HepG2 (cell line): ENCODE data around the gene LNPK. TPM values are rescaled to one million over a fixed set of nuclear protein-coding genes. Genes with fewer than 3 reads are reported as not detected.

Source experiments
- ATAC-seq: fragments of 200-7000 bp; cut with Tn5 transposase; 3 replicates; pipeline ENCODE4 v1.9.1; 2020; ENCODE audit warnings: mild to moderate bottlenecking, moderate library complexity
- BruUV-seq: library from RNA; stranded (reverse); fragments of 400-500 nt; replicated peaks from 2 replicates; lab custom pipeline; 2021; lab: Mats Ljungman, UMichigan
- CTCF ChIA-PET: fragments of 300-600 bp; formaldehyde crosslinking; extraction: SDS; loops from one replicate; lab custom pipeline; 2021; ENCODE audit warnings: low total read pairs, inconsistent platforms, low intra/inter-chr PET ratio; lab: Yijun Ruan, JAX
- POLR2A ChIA-PET: fragments of 350-600 bp; sonication (Branson Sonifier 250); formaldehyde crosslinking; loops from one replicate; lab custom pipeline; 2020; ENCODE audit warnings: antibody characterized with exemption, inconsistent platforms; lab: Yijun Ruan, JAX
- DNase-seq: peaks from one replicate; pipeline ENCODE4 v3.0.0-alpha.2; 2015; ENCODE audit warnings: low spot score
- FAIRE-seq: peaks from 3 replicates; lab custom pipeline; 2011; peaks lifted over from hg19 to GRCh38; lab: Jason Lieb, UNC
- H2AFZ ChIP-seq: one replicate; pipeline ENCODE4 v1.6.1; 2011; ENCODE audit warnings: low read length, inconsistent platforms
- H3K27ac ChIP-seq: fragments of 300-600 bp; 3 replicates; pipeline ENCODE4 v1.8.0; 2011; ENCODE audit warnings: mixed run types, mild to moderate bottlenecking, mixed read lengths, low read length, inconsistent platforms; ENCODE audit not compliant: insufficient read depth; ENCODE audit errors: extremely low read length
- H3K27me3 ChIP-seq, 2 experiments: fragments of 200-600 bp in 1 of 2; 2 replicates in 1 of 2; 3 replicates in 1 of 2; pipeline versions ENCODE4 v1.6.0 to v1.8.0; 2011; ENCODE audit warnings: low read length in 2 of 2, mild to moderate bottlenecking in 2 of 2, moderate library complexity in 2 of 2, inconsistent platforms in 1 of 2; ENCODE audit not compliant: insufficient read depth in 2 of 2, control insufficient read depth in 1 of 2
- H3K36me3 ChIP-seq, 2 experiments: fragments of 200-600 bp in 1 of 2; replicated peaks in 1 of 2; 2 replicates in 1 of 2; 3 replicates in 1 of 2; pipeline versions ENCODE4 v1.5.1 to v1.8.0; 2011; ENCODE audit warnings: low read length in 2 of 2, inconsistent platforms in 1 of 2; ENCODE audit not compliant: insufficient read depth in 2 of 2, control insufficient read depth in 1 of 2
- H3K4me1 ChIP-seq: 2 replicates; pipeline ENCODE4 v1.5.1; 2012; ENCODE audit warnings: low read length, inconsistent platforms; ENCODE audit not compliant: insufficient read depth
- H3K4me2 ChIP-seq: 2 replicates; pipeline ENCODE4 v1.6.0; 2011; ENCODE audit warnings: low read depth, low read length, inconsistent platforms
- H3K4me3 ChIP-seq, 3 experiments: fragments of 200-600 bp in 1 of 3; sonication (generic), shearing (Covaris generic) in 1 of 3; replicated peaks in 1 of 3; 2 replicates each; pipeline ENCODE4 v1.5.1; 2011 to 2016; ENCODE audit warnings: low read length in 3 of 3, inconsistent platforms in 2 of 3, low read depth in 2 of 3, mild to moderate bottlenecking in 2 of 3, control low read depth in 1 of 3, mixed read lengths in 1 of 3; ENCODE audit not compliant: insufficient read depth in 1 of 3
- H3K79me2 ChIP-seq: one replicate; pipeline ENCODE4 v1.6.1; 2011; ENCODE audit warnings: low read length, inconsistent platforms; ENCODE audit not compliant: insufficient read depth
- H3K9ac ChIP-seq: 2 replicates; pipeline ENCODE4 v1.6.0; 2011; ENCODE audit warnings: mild to moderate bottlenecking, low read depth, low read length, inconsistent platforms; ENCODE audit not compliant: insufficient read depth
- H3K9me3 ChIP-seq: 2 replicates; pipeline ENCODE4 v1.5.1; 2012; ENCODE audit warnings: mild to moderate bottlenecking, low read length
- H4K20me1 ChIP-seq: 2 replicates; pipeline ENCODE4 v1.6.0; 2011; ENCODE audit warnings: inconsistent platforms, mild to moderate bottlenecking, low read length, moderate library complexity; ENCODE audit not compliant: insufficient read depth
- FOSL2 ChIP-seq: sonication (generic); formaldehyde crosslinking; IDR thresholded peaks from 2 replicates; pipeline ENCODE4 v1.4.0; 2020; ENCODE audit warnings: missing genetic modification reagents
- MTF2 ChIP-seq: sonication (generic); formaldehyde crosslinking; IDR thresholded peaks from 2 replicates; pipeline ENCODE4 v1.5.0; 2020; ENCODE audit warnings: missing genetic modification reagents, borderline replicate concordance
- RBM39 ChIP-seq: fragments of 200-400 bp; formaldehyde crosslinking; IDR thresholded peaks from one replicate; pipeline ENCODE4 v1.6.1; 2018; ENCODE audit warnings: antibody characterized with exemption, mild to moderate bottlenecking, low read depth, low read length; ENCODE audit not compliant: poor library complexity, severe bottlenecking
- TAF15 ChIP-seq: fragments of 200-400 bp; formaldehyde crosslinking; IDR thresholded peaks from one replicate; pipeline ENCODE4 v1.6.1; 2018; ENCODE audit warnings: mild to moderate bottlenecking, low read depth, low read length; ENCODE audit not compliant: poor library complexity, severe bottlenecking
- ZBTB7A ChIP-seq: sonication (generic); formaldehyde crosslinking; IDR thresholded peaks from 2 replicates; pipeline ENCODE4 v1.8.0; 2022; ENCODE audit warnings: mild to moderate bottlenecking, missing genetic modification reagents
- ZIK1 ChIP-seq: sonication (generic); formaldehyde crosslinking; IDR thresholded peaks from 2 replicates; pipeline ENCODE4 v1.5.0; 2020; ENCODE audit warnings: mild to moderate bottlenecking, low read depth, missing genetic modification reagents, borderline replicate concordance
- ZNF451 ChIP-seq: sonication (generic); formaldehyde crosslinking; IDR thresholded peaks from 2 replicates; pipeline ENCODE4 v1.5.0; 2020; ENCODE audit warnings: mild to moderate bottlenecking, missing genetic modification reagents
- ZSCAN21 ChIP-seq: sonication (generic); formaldehyde crosslinking; IDR thresholded peaks from 2 replicates; pipeline ENCODE4 v1.8.0; 2022; ENCODE audit warnings: mild to moderate bottlenecking, missing genetic modification reagents, moderate library complexity, borderline replicate concordance
- WGBS: methylation state at CpG from one replicate; pipeline ENCODE4 v1.1.6; 2017; ENCODE audit warnings: low lambda C conversion rate; 5-methylcytosine and 5-hydroxymethylcytosine counted together
- in situ Hi-C: cut with HindIII; loops from 2 replicates; pipeline ENCODE4 v1.10.0; 2017; ENCODE audit warnings: low pct_unique_long_range_greater_than_20kb; ENCODE audit not compliant: extremely low pct_ligation_motif_present
- intact Hi-C: fragments of 100-400 bp; cut with micrococcal nuclease; formaldehyde crosslinking; loops from one replicate; pipeline ENCODE4 v1.10.0; 2022; ENCODE audit not compliant: unreplicated experiment
- polyA plus RNA-seq, 8 experiments: library from polyadenylated mRNA; depleted of rRNA in 3 of 8; stranded (reverse) in 7 of 8; unstranded in 1 of 8; fragments of >200 nt; fragmentation: Illumina TruSeq in 4 of 8; extraction: Trizol in 4 of 8; gene quantifications; 2 replicates each; pipeline versions ENCODE4 v1.2.1 to v1.2.3, GENCODE V29; 2011 to 2016; ENCODE audit warnings: low read depth in 4 of 8, missing spikeins in 1 of 8, mixed read lengths in 1 of 8; ENCODE audit not compliant: insufficient read depth in 1 of 8
- total RNA-seq, 5 experiments: library from RNA; depleted of rRNA; stranded (reverse); fragments of >200 nt; fragmentation: Illumina TruSeq; extraction: Trizol; gene quantifications; 2 replicates each; pipeline ENCODE4 v1.2.3, GENCODE V29; 2016; ENCODE audit warnings: low read depth in 1 of 5
- TF ChIP-seq, protein P1 (sequence below): sonication (generic); formaldehyde crosslinking; IDR thresholded peaks from 2 replicates; pipeline ENCODE4 v1.4.0; 2020; ENCODE audit warnings: missing genetic modification reagents, borderline replicate concordance
- TF ChIP-seq, protein P2 (sequence below): sonication (generic); formaldehyde crosslinking; IDR thresholded peaks from 2 replicates; pipeline ENCODE4 v1.4.0; 2020; ENCODE audit warnings: mild to moderate bottlenecking, missing genetic modification reagents
- TF ChIP-seq, protein P3 (sequence below): sonication (generic); formaldehyde crosslinking; IDR thresholded peaks from 2 replicates; pipeline ENCODE4 v1.4.0; 2020; ENCODE audit warnings: missing genetic modification reagents
- TF ChIP-seq, protein P4 (sequence below): sonication (generic); formaldehyde crosslinking; IDR thresholded peaks from 2 replicates; pipeline ENCODE4 v1.8.1; 2022; ENCODE audit warnings: low read depth, mild to moderate bottlenecking, missing genetic modification reagents
- TF ChIP-seq, protein P5 (sequence below): sonication (generic); formaldehyde crosslinking; IDR thresholded peaks from 2 replicates; pipeline ENCODE4 v1.9.0; 2021; ENCODE audit warnings: missing genetic modification reagents, borderline replicate concordance

Gene LNPK
- total and polyA plus RNA-seq, 2 of the 13 experiments (the other 11 are each of a cell fraction or from before 2014, with no cell fraction given), result 25.4 to 26.1 TPM

DNA sequence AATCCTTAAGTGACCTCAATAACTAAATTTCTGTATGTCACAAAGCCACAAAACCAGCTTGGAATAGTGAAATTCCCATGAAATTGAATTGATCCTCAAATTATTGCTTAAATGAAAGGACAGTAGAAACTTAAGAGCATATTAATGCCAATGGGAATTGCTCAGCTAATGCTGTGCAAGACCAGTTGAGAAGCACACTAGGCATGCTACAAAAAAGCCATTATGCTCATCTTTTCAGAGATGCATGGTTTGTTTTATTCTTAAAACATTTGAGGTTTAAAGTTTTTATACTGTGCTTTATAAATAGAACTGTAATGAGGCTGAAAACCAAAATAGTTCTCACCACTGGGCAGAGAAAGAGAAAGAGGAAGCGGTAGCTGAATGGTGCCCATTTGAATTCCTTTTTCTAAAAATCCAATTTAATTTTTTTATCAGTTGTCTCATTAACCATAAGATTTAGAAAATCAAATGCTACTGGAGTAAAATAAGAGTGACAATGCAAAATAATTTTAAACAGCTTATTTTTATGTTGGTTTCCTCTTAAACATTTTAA lies 98.6 kb downstream of the LNPK start:
- no peak overlapping the region for H3K9ac ChIP-seq
- FAIRE-seq (no peak), DNase-seq (no peak), ATAC-seq (no peak)
- no TSS peak for BruUV-seq
- peaks cover 0 to 14% of the 10 kb centered on the region in 2 experiments; a peak in 3 of 5 replicates for H3K27me3 ChIP-seq
- no peak overlapping the region for H3K27ac ChIP-seq
- H3K4me2 ChIP-seq, result no peak overlapping the region
- intact Hi-C loops (no loop called here), in situ Hi-C loops (no loop called here)
- POLR2A ChIA-PET, result no interaction called here
- H3K9me3 ChIP-seq, result no peaks in the 10 kb centered on the region
- H3K4me3 ChIP-seq, result no peak overlapping the region
- WGBS, result 47% methylated on average over 1 of the region's 1 CpG
- no peaks in the 10 kb centered on the region for H3K36me3 ChIP-seq
- H3K4me1 ChIP-seq, result no peaks in the 10 kb centered on the region
- CTCF ChIA-PET, result no interaction called here
- H4K20me1 ChIP-seq, result no peaks in the 10 kb centered on the region
- H2AFZ ChIP-seq, result no peak overlapping the region
- H3K79me2 ChIP-seq, result no peaks in the 10 kb centered on the region
- TF ChIP-seq RBM39 (no peak), FOSL2 (no peak), ZNF451 (CRISPR knock-in tag) (no peak), ZIK1 (CRISPR knock-in tag) (no peak), TAF15 (no peak), MTF2 (CRISPR knock-in tag) (no peak), ZBTB7A (CRISPR knock-in tag) (no peak), ZSCAN21 (no peak)
- TF ChIP-seq, protein P1, sequence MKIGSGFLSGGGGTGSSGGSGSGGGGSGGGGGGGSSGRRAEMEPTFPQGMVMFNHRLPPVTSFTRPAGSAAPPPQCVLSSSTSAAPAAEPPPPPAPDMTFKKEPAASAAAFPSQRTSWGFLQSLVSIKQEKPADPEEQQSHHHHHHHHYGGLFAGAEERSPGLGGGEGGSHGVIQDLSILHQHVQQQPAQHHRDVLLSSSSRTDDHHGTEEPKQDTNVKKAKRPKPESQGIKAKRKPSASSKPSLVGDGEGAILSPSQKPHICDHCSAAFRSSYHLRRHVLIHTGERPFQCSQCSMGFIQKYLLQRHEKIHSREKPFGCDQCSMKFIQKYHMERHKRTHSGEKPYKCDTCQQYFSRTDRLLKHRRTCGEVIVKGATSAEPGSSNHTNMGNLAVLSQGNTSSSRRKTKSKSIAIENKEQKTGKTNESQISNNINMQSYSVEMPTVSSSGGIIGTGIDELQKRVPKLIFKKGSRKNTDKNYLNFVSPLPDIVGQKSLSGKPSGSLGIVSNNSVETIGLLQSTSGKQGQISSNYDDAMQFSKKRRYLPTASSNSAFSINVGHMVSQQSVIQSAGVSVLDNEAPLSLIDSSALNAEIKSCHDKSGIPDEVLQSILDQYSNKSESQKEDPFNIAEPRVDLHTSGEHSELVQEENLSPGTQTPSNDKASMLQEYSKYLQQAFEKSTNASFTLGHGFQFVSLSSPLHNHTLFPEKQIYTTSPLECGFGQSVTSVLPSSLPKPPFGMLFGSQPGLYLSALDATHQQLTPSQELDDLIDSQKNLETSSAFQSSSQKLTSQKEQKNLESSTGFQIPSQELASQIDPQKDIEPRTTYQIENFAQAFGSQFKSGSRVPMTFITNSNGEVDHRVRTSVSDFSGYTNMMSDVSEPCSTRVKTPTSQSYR (CRISPR knock-in tag), result no peak
- TF ChIP-seq, protein P2, sequence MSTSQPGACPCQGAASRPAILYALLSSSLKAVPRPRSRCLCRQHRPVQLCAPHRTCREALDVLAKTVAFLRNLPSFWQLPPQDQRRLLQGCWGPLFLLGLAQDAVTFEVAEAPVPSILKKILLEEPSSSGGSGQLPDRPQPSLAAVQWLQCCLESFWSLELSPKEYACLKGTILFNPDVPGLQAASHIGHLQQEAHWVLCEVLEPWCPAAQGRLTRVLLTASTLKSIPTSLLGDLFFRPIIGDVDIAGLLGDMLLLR, result no peak
- TF ChIP-seq, protein P3, sequence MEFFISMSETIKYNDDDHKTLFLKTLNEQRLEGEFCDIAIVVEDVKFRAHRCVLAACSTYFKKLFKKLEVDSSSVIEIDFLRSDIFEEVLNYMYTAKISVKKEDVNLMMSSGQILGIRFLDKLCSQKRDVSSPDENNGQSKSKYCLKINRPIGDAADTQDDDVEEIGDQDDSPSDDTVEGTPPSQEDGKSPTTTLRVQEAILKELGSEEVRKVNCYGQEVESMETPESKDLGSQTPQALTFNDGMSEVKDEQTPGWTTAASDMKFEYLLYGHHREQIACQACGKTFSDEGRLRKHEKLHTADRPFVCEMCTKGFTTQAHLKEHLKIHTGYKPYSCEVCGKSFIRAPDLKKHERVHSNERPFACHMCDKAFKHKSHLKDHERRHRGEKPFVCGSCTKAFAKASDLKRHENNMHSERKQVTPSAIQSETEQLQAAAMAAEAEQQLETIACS, result no peak
- TF ChIP-seq, protein P4, sequence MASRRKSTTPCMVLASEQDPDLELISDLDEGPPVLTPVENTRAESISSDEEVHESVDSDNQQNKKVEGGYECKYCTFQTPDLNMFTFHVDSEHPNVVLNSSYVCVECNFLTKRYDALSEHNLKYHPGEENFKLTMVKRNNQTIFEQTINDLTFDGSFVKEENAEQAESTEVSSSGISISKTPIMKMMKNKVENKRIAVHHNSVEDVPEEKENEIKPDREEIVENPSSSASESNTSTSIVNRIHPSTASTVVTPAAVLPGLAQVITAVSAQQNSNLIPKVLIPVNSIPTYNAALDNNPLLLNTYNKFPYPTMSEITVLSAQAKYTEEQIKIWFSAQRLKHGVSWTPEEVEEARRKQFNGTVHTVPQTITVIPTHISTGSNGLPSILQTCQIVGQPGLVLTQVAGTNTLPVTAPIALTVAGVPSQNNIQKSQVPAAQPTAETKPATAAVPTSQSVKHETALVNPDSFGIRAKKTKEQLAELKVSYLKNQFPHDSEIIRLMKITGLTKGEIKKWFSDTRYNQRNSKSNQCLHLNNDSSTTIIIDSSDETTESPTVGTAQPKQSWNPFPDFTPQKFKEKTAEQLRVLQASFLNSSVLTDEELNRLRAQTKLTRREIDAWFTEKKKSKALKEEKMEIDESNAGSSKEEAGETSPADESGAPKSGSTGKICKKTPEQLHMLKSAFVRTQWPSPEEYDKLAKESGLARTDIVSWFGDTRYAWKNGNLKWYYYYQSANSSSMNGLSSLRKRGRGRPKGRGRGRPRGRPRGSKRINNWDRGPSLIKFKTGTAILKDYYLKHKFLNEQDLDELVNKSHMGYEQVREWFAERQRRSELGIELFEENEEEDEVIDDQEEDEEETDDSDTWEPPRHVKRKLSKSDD (CRISPR knock-in tag), result no peak
- TF ChIP-seq, protein P5, sequence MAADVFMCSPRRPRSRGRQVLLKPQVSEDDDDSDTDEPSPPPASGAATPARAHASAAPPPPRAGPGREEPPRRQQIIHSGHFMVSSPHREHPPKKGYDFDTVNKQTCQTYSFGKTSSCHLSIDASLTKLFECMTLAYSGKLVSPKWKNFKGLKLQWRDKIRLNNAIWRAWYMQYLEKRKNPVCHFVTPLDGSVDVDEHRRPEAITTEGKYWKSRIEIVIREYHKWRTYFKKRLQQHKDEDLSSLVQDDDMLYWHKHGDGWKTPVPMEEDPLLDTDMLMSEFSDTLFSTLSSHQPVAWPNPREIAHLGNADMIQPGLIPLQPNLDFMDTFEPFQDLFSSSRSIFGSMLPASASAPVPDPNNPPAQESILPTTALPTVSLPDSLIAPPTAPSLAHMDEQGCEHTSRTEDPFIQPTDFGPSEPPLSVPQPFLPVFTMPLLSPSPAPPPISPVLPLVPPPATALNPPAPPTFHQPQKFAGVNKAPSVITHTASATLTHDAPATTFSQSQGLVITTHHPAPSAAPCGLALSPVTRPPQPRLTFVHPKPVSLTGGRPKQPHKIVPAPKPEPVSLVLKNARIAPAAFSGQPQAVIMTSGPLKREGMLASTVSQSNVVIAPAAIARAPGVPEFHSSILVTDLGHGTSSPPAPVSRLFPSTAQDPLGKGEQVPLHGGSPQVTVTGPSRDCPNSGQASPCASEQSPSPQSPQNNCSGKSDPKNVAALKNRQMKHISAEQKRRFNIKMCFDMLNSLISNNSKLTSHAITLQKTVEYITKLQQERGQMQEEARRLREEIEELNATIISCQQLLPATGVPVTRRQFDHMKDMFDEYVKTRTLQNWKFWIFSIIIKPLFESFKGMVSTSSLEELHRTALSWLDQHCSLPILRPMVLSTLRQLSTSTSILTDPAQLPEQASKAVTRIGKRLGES (CRISPR knock-in tag), result no peak
